Cardiac septum (tissue), 1 donor: ENCODE measurements around the gene PPARA. TPM values are rescaled to one million over a fixed set of nuclear protein-coding genes. Genes with fewer than 3 reads are reported as not detected.

Experiments used
- DNase-seq: peaks from one replicate; pipeline ENCODE4 v3.0.0-alpha.2; 2020; ENCODE audit warnings: low spot score
- intact Hi-C: fragments of 100-400 bp; cut with DNase I; formaldehyde crosslinking; loops from one replicate; pipeline ENCODE4 v1.14.0; 2022
- long read RNA-seq: library from polyadenylated mRNA; unstranded; transcript quantifications from one replicate; pipeline ENCODE4 v2.0.0, GENCODE V29; 2021
- total RNA-seq: library from RNA; stranded (reverse); fragmentation: NEBNext Ultra II Directional; extraction: Animal tissue kit (Norgen Biotek cat#: 25700); gene quantifications from one replicate; pipeline ENCODE4 v1.2.1, GENCODE V29; 2021
- donor health status: DM: no; HTN: no; CAD: no.

Gene PPARA
- 78.8 TPM for total RNA-seq
- long read RNA-seq, full-length matches to known transcripts = 6 of 74 reads
- long read RNA-seq, partial matches to known transcripts = 8 of 74 reads
- long read RNA-seq, other reads (novel, unspliced or antisense) = 60 of 74 reads

DNA sequence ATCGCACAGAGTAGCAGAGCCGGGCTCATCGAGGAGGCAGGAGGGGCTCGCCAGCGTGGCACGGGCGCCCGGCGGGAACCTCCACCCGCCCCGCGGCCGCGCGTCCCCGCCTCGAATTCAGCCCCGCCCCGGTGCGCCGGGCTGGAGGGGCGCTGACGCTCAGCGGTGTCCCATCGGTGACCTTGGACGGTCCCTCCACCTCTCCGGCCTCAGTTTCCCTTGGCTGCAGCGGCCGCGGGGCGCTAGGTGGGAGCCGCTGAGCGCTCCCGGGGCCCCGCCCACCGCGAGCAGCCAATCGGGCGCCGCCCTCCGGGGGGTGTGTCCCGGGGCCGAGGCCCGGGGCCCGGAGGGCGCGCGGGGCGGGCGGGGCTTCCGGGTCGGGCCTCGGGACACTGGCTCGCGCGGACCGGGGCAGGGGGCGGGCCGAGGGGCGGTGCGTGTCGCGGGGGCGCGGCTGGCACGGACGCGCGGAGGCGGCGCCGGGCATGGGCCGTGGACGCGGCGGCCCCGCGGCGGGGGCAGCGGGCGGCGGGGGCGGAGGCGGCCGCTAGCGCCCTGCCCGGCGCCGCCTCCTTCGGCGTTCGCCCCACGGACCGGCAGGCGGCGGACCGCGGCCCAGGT lies at the start of gene PPARA:
TSS of gene PPARA (plus strand) at position 493 of the 621 bp plus-strand sequence. CDS start 47,858 bp downstream, outside the sequence.
- intact Hi-C loops = no loop called here
- DNase-seq = peak; percentile 95

DNA sequence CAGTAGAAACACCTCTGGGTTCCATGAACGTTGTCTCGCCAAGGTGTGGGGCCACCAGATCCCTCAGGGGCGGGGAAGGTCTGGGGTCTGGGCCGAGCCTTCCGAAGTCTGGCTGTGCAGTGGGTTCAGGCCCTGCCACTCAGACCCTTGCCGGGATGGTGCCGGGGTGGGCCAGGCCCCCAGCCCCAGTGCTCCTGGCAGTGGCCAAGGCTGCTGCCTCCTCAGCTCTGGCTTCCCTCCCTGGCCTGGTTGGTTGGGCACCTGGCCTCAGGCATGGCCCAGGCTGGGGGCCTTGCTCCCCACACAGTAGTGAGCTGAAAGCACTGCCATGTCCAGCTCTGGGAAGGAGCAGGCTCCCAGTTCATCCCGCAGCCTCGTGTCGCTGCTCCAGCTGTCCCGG lies 48.2 kb upstream of the PPARA start:
- intact Hi-C loops = no loop called here
- no peak for DNase-seq

DNA sequence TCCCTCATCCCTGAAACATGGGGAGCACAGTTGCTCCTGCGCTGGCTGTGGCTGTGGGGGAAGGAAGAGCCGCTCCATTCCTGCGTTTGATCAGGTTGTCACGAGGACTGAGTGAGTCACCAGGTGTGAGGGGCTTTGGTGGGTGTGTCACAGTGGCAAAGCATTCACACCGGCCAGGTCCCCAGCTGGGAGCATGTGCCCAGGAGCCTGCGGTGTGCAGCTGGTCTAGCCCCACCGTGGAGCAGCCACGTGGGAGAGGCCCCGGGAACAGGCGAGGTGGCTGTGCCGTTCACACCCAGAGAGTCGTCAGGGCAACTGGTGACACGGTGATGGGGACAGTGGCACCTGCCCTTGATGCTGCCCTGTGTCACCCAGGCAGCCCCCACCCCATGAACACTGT lies 47.6 kb upstream of the PPARA start:
- no peak for DNase-seq
- intact Hi-C loops = no loop called here

DNA sequence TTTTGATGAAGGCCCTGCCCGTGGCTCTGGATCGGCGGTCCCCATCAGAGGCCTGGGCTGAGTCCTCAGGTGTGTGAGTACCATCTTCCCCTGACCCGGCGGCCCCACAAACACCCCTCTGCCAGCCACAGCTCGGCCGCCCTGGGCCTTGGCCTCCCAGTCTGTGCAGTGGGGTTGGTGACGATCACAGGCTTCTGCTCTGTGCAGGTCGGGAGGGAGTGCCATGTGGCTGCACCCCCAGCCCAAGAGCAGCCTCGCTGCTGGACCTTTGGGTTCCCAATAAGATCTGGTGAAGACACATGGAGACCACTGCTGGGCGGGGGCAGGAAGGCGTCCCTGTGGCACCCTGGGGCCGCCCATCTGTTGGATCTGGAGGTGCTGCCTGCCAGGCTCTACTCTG lies 47.1 kb upstream of the PPARA start:
- intact Hi-C loops = no loop called here
- DNase-seq = no peak

DNA sequence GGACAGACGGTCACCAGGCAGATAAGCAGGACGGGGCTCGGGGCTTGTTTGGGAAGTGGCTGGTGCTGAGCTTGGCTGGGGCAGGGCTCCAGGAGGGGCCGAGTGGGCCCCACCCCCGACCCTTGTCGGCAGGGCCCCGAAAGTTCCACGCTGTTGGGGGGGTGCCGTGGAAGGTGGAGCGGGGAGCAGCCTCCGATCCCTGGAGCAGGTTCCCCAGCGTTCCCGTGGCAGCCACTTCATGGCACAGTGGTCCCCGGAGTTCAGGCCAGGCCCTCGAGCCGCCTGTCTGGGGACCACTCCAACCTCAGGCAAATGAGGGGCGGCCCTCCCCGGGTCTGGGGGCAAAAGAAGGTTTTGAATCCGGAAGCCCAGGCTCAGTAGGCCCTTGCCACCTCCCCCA lies 46.7 kb upstream of the PPARA start:
- no peak for DNase-seq
- intact Hi-C loops = loop anchor here (2.0 kb wide), 1 partner anchor 15 kb away; no protein-coding TSS in a partner anchor

DNA sequence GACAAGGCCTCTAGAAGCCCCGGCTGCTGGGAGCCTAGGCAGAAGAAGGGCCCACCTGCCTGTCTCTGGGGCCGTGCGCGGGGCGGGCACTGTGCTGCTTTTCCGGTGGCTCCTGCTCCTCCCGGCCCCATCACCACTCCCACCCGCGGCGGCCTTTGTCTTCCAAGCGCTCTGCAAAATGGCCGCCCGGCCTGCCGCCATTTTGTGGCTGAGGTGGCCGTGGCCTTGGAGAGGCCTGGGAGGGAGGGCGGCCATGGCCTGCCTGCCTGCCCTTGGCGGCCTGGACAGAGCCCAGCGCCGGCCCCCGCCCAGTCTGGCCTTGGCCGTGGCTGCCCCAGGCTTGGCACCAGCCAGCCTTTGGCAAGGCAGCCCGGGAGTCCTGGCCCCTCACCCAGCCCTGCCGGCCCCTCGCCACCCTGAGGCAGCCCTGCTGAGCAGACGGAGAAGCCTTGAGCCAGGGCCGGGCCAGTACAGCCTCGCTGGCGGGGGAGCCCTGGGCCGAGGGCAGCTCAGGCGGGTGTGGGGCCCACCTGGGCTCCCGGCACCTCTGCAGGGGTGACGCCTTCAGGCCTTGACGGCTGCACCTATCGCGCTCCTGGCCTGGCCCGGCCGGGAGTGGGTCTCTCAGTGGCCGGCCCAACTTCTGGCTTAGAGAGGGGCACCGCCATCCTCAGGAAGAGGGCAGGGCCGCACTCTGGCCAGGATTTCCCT lies 46.0 kb upstream of the PPARA start:
- no peak for DNase-seq
- intact Hi-C loops = loop anchor here (2.0 kb wide), 1 partner anchor 16 kb away; no protein-coding TSS in a partner anchor

DNA sequence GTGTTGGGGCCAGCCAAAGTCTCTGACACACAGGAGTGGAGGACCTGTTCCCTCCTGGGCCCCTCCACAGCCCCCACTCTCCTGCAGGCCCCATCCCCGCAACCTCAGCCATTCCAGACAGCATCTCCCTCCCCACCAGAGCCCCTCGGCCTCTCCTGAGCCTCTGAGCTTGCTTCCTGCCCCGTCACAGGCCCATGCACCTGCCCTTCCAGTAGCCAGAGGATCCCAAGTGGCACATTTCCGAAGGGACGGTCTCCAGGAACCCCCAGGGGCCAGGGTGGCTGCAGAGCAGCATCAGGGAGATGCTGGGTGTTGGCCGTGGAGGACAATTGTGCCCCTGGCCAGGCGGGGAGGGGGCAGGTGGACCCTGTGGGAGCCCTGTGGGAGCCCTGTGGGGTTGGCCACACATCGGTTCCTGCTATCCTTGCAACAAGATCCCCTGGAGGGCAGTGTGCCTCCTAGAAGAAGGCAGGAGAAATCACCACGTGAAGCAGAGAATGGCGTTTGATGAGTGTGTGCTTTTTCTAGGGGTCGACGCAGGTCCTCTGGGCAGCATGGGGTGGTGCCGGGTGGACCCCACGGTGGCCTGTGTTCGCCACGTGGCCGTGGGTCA lies 45.3 kb upstream of the PPARA start:
- intact Hi-C loops = loop anchor here (2.0 to 5.0 kb wide), 2 partner anchors 16 to 33 kb away; no protein-coding TSS in a partner anchor
- no peak for DNase-seq

DNA sequence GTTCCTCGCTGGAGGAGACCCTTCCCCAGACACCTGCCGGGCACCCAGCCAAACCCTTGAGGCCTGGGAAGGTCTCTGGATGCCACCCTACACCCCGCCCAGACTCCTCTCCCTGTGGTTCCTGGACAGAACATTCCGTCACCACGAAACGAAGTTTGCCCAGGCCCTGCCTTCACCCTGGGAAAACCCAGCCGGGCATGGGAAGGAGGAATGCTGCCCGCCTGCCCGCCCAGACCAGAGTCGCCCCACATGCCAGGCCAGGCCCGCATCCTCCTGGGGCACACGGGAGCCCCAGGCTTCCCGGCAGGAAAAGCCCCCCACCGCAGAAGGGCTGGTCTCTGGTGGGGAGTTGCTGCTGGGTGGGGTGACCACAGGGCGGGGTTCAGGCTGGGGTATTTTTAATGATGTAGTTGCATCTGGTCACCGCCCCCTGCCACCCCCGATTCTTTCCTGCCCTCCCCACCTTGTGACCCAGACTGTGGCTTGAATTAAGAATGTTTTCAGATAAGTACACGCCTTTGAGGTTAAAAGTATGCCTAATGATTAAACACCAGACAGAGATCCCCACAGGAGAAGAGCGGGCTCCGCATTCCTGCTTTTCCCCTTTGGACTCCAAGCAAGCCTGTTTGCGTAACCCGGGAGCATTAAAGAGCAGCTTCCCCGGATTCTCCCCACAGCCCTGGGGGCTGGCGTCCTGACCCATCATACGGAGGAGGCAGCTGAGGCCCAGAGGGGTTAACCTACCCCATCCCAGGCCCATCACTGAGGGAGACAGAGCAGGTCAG lies 44.6 kb upstream of the PPARA start:
- intact Hi-C loops = loop anchor here (2.0 to 5.0 kb wide), 2 partner anchors 17 to 33 kb away; no protein-coding TSS in a partner anchor
- no peak for DNase-seq

DNA sequence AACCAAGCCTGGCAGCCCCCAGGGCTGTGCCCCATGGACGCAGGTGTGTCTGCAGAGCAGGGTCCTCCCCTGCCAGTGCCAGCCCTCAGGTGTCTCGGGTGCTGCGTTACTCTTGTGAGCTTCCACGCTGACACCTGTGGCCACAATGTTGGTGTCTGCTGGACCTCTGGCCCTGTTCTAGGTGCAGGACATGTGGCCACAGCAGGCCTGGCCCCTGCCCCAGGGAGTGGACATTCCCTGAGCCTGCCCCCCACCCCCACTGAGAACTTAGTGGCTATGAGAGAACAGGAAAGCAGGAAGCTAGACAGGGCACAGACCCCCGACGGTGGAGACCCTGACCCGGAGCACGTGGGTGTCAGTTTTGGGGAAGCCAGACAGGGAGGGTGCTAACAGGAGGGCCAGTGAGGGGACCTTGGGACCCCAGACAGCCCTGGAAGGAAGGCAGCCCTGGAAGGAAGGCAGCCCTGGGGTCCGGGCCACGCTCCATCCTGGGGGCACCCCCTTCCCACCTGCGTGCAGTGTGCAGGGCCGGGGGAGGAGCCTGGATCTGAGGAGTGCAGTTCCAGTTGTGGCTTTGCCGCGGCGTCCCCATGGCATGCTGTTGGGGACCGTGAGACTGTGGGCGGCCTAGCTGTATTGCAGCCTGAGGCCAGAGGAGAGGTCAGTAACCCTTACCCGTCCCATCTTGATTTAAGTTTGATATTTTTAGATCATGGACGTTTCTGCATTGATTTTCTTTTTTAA lies 43.9 kb upstream of the PPARA start:
- intact Hi-C loops = loop anchor here (5.0 kb wide), 1 partner anchor 34 kb away; no protein-coding TSS in a partner anchor
- DNase-seq = no peak

DNA sequence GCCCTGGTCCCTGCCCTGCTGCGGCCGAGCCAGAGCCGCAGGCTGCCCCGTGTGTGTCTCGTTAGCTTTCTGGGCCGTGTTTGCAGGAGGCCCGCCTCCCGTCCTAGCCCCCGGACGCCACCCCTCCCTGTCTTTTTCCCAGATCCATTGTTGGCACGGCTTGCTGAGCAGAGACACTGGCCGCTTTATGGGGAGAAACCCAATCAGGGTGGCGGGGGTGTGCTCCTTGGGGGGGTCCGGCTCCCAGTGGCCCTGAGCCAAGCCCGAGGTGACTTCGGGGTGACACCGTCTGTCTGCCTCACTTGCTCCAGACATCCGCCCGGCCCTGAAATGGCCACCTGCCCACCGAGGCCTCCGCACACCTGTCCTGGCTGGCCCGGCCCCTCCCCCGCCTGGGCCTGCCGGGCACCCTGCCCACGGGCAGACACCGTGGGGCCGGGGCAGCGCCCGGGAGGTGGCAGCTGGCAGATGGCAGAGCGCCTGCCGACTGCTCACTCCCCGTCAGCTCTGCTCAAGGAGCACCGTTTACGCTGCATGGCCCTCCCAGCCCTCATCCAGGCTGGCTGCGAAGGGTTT lies 43.1 kb upstream of the PPARA start:
- intact Hi-C loops = loop anchor here (5.0 kb wide), 1 partner anchor 35 kb away; no protein-coding TSS in a partner anchor
- no peak for DNase-seq

DNA sequence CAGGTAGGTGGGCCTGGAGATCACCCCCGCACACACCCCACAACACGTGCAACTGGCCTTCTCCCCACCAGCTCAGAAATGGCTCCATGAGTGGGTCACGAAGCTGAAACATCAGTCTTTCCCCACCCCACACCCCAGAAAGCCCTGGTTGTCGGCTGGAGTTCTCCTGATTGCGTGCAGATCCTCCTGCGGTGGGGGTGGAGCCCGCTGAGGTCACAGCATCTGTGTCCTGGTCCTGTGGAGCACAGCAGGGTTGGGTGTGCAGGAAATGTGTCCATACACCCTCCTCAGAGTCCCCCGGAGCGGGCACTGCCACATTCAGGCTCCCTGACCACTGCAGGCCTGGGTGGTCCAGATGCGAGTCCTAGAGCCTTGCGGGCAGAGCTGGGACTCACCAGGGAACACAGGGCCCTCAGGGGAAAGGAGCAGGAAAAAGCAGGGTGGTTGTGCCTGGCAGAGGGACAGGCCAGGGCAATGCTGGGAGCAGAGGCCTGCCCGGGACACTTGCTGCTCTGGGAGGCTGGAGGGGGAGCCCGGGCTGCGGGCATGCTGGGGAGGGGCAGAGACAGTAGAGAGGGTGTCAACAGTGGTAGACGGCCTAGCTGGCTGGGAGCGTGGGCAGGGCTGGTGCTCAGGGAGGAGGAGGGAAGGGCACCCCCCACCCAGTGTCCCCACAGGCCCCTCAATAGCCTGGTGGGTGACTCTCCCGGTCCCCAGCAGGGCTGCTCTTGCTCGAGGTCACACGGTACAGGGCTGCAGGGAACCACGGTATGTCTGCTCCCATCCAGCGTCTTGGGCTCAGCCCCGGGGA lies 42.4 kb upstream of the PPARA start:
- no peak for DNase-seq
- intact Hi-C loops = loop anchor here (5.0 kb wide), 1 partner anchor 36 kb away; no protein-coding TSS in a partner anchor

DNA sequence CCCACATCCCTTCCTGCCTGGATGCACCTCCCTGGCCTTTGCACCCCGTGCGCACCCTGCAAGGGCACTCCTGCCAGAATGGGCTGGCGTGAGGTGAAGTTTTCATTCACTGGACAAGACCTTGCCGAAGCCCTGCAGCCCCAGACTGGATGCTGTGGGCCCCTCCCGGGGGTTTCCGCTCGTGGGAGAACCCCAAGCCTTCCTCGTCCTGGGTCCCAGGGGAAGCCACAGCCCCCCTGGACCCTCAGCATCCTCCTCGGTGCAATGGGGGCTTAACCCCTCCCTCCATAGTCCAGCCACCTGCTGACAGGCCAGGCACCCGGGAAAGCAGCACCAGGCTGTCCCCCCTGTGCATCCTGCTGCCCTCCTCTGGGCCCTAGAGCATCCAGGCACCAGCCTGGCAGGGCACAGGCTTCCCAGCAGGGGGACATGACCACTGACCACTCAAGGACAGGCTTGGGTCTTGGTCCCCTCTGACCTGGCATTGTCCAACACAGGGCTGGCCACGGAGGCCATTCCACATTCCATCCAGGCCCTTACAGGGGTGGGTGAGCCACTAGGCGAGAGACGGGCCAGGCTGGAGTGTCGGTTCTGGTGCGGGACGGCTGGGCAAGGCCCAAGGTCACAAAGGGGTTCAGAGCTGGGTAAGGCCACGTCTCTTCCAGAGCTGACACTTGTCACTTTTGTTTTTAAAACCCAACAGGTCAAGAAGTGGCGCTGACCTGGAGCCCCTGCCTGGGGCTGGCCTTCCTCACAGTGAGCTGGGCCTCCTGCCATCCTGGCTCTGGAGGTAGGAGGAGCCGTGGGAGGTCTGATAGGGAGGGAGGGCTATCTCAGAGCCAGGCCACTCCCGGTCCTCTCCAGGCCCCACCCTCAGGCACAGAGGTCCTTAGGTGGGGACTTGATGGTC lies 41.5 kb upstream of the PPARA start:
- intact Hi-C loops = loop anchor here (5.0 kb wide), 1 partner anchor 37 kb away; no protein-coding TSS in a partner anchor

DNA sequence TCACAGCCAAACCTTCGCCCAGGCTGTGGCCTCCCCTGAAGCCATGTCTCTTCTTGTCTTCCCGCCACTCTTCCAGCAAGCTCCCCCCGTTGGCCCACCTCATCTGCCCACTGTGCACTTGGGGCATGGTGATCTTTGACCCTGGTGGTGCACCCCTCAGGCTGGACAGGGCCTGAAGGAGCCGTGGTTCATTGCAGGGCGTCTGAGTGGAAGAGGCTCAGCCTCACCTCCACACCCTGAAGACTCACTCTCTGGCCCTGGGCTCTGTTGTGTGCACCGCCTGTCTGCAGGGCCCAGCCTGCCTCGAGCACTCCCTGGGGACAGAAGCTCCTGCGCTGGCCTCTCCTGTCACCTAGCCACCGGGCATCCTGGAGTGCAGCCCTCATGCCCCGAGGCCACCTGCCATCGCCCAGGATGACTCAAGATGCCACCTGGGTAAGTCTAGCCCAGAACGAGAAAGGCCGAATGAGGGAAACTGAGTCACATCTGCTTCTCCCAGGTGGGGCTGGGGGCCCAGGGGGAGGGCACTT lies 40.8 kb upstream of the PPARA start:
- DNase-seq = no peak
- intact Hi-C loops = loop anchor here (5.0 kb wide), 1 partner anchor 37 kb away; no protein-coding TSS in a partner anchor

More for the DNA sequence above, 41.5 kb upstream of the PPARA start:
- no peak for DNase-seq

DNA sequence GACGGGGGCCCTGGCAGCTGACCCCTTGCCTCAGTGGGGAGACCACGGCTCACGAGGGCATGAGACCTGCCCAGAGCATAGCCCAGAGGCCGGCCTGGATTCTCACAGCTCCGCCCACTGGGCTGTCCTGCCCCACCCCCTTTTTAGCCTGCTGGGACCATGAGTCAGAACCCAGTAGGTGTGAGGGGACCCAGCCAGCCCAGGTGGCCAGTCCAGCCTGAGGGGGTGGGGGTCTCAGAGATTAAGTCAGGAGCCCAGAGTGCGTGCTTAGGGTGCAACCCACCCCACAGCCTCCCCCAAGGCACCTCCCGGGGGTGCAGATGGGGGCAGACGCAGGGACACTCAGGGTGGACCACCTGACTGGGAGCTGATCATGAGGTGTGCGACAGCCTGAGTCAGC lies 40.1 kb upstream of the PPARA start:
- no peak for DNase-seq
- intact Hi-C loops = no loop called here

DNA sequence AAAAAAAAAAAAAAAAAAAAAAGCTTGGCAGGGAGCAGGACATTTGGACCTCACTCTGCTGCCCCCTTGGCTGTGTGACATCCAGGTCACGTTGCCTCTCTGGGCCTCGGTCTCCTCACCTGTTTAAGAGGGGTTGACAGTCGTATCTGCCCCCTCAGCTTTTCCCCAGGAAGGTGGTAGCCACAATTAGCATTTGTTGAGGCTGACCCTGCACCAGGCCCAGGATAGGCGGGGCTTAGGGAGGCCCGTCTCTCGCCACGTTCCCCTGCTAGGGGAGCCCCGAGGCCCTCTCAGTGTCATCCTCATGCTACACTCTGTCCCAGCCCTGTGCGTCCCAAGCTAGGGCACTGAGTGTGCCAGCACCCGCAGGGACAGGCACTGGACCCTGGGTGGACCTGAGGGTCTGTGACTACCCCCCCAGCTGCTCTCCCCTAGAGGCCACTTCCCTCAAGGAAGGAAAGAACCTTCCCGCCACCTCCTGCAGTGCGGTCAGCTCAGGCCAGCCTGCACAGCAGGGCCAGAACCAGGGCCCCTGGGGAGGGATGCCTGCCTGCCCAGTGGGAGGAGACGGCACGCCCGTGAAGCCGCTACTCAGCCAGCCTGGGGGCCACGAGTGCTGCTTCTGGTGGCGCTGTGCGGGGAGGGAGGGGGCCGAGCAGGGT lies 38.5 kb upstream of the PPARA start:
- intact Hi-C loops = no loop called here
- no peak for DNase-seq

DNA sequence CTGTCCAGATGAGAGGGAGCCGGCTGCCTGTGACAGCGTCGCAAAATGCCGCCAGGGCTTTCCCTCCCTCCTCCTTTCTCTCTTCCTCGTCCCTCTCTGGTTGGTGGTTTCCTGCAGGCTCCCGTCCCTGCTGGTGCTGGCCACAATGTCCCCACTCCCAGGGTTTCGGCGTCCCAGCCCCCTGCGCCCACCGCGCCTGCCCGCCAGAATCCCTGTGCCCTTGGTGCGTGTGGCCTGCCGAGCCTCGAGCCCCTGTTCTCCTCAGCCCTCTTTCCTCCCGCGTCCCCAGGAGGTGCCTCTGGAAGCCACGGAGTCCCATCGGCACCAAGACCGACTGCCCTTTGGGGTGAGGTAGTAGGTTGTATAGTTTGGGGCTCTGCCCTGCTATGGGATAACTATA lies 37.9 kb upstream of the PPARA start:
- intact Hi-C loops = no loop called here
- no peak for DNase-seq
